Ectodermal cell (in vitro differentiated cells): ENCODE results near the gene SBSN.

ENCODE experiments used
- H3K27ac ChIP-seq: 2 replicates; pipeline ENCODE4 v1.7.0; 2013; ENCODE audit warnings: mild to moderate bottlenecking, low read depth, low read length; ENCODE audit not compliant: insufficient read depth, poor library complexity, severe bottlenecking
- H3K27me3 ChIP-seq: 2 replicates; pipeline ENCODE4 v1.7.0; 2013; ENCODE audit warnings: mild to moderate bottlenecking, low read length; ENCODE audit not compliant: insufficient read depth, control insufficient read depth, poor library complexity, severe bottlenecking
- H3K36me3 ChIP-seq: one replicate; pipeline ENCODE4 v1.7.0; 2013; ENCODE audit warnings: low read length; ENCODE audit not compliant: control insufficient read depth, insufficient read depth
- H3K4me1 ChIP-seq: one replicate; pipeline ENCODE4 v1.7.0; 2013; ENCODE audit warnings: low read length; ENCODE audit not compliant: control insufficient read depth, insufficient read depth
- H3K4me3 ChIP-seq: 2 replicates; pipeline ENCODE4 v1.7.0; 2013; ENCODE audit warnings: low read depth, low read length, control low read depth; ENCODE audit not compliant: insufficient read depth
- H3K9me3 ChIP-seq: 2 replicates; pipeline ENCODE4 v1.7.0; 2013; ENCODE audit warnings: mild to moderate bottlenecking, low read length, moderate library complexity; ENCODE audit not compliant: control insufficient read depth
- WGBS, 2 experiments: methylation state at CpG; one replicate each; pipeline ENCODE4 v1.1.7; 2013; ENCODE audit warnings: missing lambda C conversion rate in 2 of 2; 5-methylcytosine and 5-hydroxymethylcytosine counted together

The SBSN gene

GRCh38 chr19:35531291-35531690 is 3.2 kb upstream of the SBSN start:
- no peak overlapping the region for H3K4me3 ChIP-seq
- 40 to 51% methylated on average over 6 of the region's 6 CpGs for WGBS, 2 experiments
- no peaks in the 10 kb centered on the region for H3K27me3 ChIP-seq
- H3K4me1 ChIP-seq: peaks cover 5% of the 10 kb centered on the region
- no peaks in the 10 kb centered on the region for H3K9me3 ChIP-seq
- H3K27ac ChIP-seq: no peak overlapping the region
- no peaks in the 10 kb centered on the region for H3K36me3 ChIP-seq

- H3K27me3 ChIP-seq: no peaks in the 10 kb centered on the region
- H3K27ac ChIP-seq: no peak overlapping the region
- H3K4me3 ChIP-seq: no peak overlapping the region
- no peaks in the 10 kb centered on the region for H3K9me3 ChIP-seq
- H3K36me3 ChIP-seq: no peaks in the 10 kb centered on the region
- 84 to 86% methylated on average over 19 of the region's 19 CpGs for WGBS, 2 experiments
- H3K4me1 ChIP-seq: peaks cover 12% of the 10 kb centered on the region
Observed at GRCh38 chr19:35529241-35530218, 1.4 kb upstream of the SBSN start.

GRCh38 chr19:35525873-35526272 is 2.2 kb downstream of the SBSN start:
- H3K27me3 ChIP-seq: no peaks in the 10 kb centered on the region
- no peaks in the 10 kb centered on the region for H3K36me3 ChIP-seq
- H3K27ac ChIP-seq: no peak overlapping the region
- H3K4me1 ChIP-seq: peaks cover 13% of the 10 kb centered on the region
- no peaks in the 10 kb centered on the region for H3K9me3 ChIP-seq
- no peak overlapping the region for H3K4me3 ChIP-seq
- 94 to 95% methylated on average over 4 of the region's 4 CpGs for WGBS, 2 experiments

GRCh38 chr19:35524181-35524837 is 3.8 kb downstream of the SBSN start:
- Histone ChIP-seq H3K27ac (no peak overlapping the region), H3K36me3 (no peaks in the 10 kb centered on the region), H3K4me1 (peaks cover 13% of the 10 kb centered on the region), H3K9me3 (no peaks in the 10 kb centered on the region), H3K27me3 (no peaks in the 10 kb centered on the region), H3K4me3 (no peak overlapping the region)
- 10 to 13% methylated on average over 11 of the region's 11 CpGs for WGBS, 2 experiments

- Histone ChIP-seq H3K27ac (no peak overlapping the region), H3K4me3 (no peak overlapping the region), H3K9me3 (no peaks in the 10 kb centered on the region), H3K4me1 (peaks cover 13% of the 10 kb centered on the region), H3K36me3 (no peaks in the 10 kb centered on the region), H3K27me3 (no peaks in the 10 kb centered on the region)
- 89 to 90% methylated on average over 12 of the region's 12 CpGs for WGBS, 2 experiments
Observed at GRCh38 chr19:35522745-35523327, 5.3 kb downstream of the SBSN start.

- Histone ChIP-seq H3K27ac (no peak overlapping the region), H3K36me3 (no peaks in the 10 kb centered on the region), H3K4me1 (peaks cover 13% of the 10 kb centered on the region), H3K27me3 (no peaks in the 10 kb centered on the region), H3K9me3 (no peaks in the 10 kb centered on the region), H3K4me3 (no peak overlapping the region)
- WGBS, 2 experiments: 68 to 72% methylated on average over 16 of the region's 16 CpGs
Observed at GRCh38 chr19:35521124-35521743, 6.9 kb downstream of the SBSN start.

- H3K4me1 ChIP-seq: peaks cover 6% of the 10 kb centered on the region
- H3K27me3 ChIP-seq: peaks cover 4% of the 10 kb centered on the region
- 76 to 79% methylated on average over 7 of the region's 7 CpGs for WGBS, 2 experiments
- H3K36me3 ChIP-seq: no peaks in the 10 kb centered on the region
- H3K9me3 ChIP-seq: no peaks in the 10 kb centered on the region
- H3K27ac ChIP-seq: no peak overlapping the region
- H3K4me3 ChIP-seq: no peak overlapping the region
Observed at GRCh38 chr19:35519291-35519690, 8.8 kb downstream of the SBSN start.

GRCh38 chr19:35518313-35518712 is 9.8 kb downstream of the SBSN start:
- no peaks in the 10 kb centered on the region for H3K36me3 ChIP-seq
- H3K4me1 ChIP-seq: peaks cover 11% of the 10 kb centered on the region
- WGBS, 2 experiments: 88% methylated on average over 5 to 6 of the region's 6 CpGs
- H3K27ac ChIP-seq: no peak overlapping the region
- peaks cover 9% of the 10 kb centered on the region for H3K27me3 ChIP-seq
- H3K9me3 ChIP-seq: no peaks in the 10 kb centered on the region
- H3K4me3 ChIP-seq: no peak overlapping the region

GRCh38 chr19:35517342-35517741 is 10.8 kb downstream of the SBSN start:
- H3K9me3 ChIP-seq: no peaks in the 10 kb centered on the region
- WGBS, 2 experiments: 73 to 74% methylated on average over 2 of the region's 2 CpGs

GRCh38 chr19:35516310-35516709 is 11.8 kb downstream of the SBSN start:
- Histone ChIP-seq H3K4me3 (no peak overlapping the region), H3K36me3 (no peaks in the 10 kb centered on the region), H3K27ac (no peak overlapping the region), H3K4me1 (peaks cover 12% of the 10 kb centered on the region), H3K27me3 (peaks cover 12% of the 10 kb centered on the region), H3K9me3 (no peaks in the 10 kb centered on the region)
- 90 to 97% methylated on average over 3 of the region's 3 CpGs for WGBS, 2 experiments

More at GRCh38 chr19:35517342-35517741, 10.8 kb downstream of the SBSN start:
- Histone ChIP-seq H3K4me3 (no peak overlapping the region), H3K27ac (no peak overlapping the region), H3K4me1 (peaks cover 12% of the 10 kb centered on the region), H3K36me3 (no peaks in the 10 kb centered on the region), H3K27me3 (peaks cover 9% of the 10 kb centered on the region)
